ENCODE data around the gene ERLIN1.

Gene ERLIN1

DNA sequence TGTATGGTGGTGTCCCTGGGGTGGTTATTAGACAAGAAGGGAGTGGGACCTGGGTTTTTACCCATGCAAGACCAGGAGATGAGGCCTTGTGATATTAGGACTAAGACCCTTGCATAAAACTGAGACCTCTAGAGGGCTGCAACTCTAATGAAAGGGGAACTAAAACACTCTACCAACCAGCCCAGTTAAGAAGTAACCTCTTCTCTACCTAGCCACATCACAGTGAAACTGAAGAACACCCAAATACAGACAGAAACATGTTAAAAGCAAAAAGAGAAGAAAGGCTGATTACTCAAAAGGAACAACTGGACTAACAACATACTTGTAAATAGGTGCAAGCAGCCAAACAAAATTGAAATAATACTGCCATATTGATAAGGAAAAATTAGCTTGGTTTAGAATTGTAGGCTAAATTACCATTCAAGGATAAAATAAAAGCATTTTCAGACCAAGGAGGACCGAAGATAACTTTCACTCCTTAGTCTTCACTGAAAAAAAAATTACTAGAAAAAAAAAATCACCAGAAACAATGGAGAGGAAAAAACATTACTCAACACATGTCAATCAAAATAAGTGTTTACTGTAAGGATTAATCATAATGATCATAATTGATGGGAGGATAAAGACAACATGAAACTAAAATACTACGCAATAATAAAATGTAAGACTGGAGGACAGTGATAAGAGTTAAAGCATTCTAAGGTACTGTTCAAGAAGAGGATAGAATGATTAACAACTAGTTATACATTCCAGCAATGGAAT lies 27.6 kb downstream of the ERLIN1 start:
- TF ChIP-seq, protein P1, sequence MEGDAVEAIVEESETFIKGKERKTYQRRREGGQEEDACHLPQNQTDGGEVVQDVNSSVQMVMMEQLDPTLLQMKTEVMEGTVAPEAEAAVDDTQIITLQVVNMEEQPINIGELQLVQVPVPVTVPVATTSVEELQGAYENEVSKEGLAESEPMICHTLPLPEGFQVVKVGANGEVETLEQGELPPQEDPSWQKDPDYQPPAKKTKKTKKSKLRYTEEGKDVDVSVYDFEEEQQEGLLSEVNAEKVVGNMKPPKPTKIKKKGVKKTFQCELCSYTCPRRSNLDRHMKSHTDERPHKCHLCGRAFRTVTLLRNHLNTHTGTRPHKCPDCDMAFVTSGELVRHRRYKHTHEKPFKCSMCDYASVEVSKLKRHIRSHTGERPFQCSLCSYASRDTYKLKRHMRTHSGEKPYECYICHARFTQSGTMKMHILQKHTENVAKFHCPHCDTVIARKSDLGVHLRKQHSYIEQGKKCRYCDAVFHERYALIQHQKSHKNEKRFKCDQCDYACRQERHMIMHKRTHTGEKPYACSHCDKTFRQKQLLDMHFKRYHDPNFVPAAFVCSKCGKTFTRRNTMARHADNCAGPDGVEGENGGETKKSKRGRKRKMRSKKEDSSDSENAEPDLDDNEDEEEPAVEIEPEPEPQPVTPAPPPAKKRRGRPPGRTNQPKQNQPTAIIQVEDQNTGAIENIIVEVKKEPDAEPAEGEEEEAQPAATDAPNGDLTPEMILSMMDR (IDR thresholded peaks at IDR 0.05; ENCODE audit: low read depth, low read length), result no peak
- no peak overlapping the region for H3K4me3 ChIP-seq (ENCODE audit: low read depth, low read length)

DNA sequence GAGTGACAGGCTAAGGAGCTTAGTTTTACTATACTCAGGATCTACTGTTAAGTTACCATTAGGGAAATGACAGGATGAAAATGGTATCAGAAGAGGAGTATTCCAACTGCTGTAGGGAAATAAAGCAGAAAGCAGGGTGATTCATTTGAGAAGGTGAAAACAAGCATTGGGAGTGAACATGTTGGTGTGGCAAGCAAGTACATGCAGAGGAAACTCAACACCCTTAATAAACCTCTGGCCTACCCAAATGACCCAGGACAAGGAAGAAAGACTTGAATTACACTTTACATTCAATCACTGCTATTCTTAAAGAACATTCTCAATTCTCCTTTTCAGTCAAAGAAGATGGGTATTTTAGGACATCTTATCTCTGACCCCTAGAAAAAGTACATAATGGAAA lies 28.7 kb downstream of the ERLIN1 start:
- H3K4me3 ChIP-seq (ENCODE audit: low read depth, low read length), result no peak overlapping the region
- TF ChIP-seq, protein P1 (IDR thresholded peaks at IDR 0.05; ENCODE audit: low read depth, low read length), result no peak

DNA sequence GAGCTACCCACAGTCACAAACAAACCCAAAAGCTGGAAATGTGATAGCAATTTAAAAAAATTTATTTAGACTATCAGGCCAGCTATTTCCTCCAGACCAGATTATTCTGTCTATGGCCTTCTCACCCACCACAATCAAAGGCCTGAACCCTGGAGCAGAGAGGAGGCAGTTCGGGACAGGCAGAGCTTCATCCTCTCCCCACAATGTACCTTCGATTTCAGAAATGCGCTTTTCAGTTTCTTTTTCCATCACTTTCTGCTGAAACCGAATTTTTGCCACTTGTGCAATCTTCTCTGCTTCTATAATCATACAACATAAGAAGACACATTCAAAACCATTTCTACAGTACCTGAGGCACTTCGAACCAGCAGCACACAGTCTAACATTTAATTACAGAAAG lies 29.9 kb downstream of the ERLIN1 start:
- TF ChIP-seq, protein P1 (IDR thresholded peaks at IDR 0.05; ENCODE audit: low read depth, low read length), result no peak
- H3K4me3 ChIP-seq (ENCODE audit: low read depth, low read length), result no peak overlapping the region

DNA sequence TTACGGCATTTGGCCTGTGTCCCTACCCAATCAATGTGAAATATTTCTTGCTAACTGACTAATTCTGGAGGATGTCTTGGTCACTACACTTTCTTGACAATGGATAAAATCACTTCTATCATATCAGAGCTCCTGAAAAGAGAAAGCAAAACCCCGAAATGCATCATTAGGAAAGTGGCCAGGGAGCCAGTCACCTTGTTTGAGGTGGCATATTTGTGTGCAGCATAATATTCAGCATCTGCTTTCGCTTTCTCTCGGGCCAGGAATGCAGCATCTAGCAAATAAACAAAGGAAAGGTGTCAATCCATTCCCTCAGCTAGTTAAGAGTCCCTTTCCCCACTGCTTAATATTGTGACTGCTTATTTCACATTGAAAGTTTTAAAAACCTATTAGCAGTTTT lies 31.2 kb downstream of the ERLIN1 start:
- H3K4me3 ChIP-seq (ENCODE audit: low read depth, low read length), result no peak overlapping the region
- TF ChIP-seq, protein P1 (IDR thresholded peaks at IDR 0.05; ENCODE audit: low read depth, low read length), result no peak

DNA sequence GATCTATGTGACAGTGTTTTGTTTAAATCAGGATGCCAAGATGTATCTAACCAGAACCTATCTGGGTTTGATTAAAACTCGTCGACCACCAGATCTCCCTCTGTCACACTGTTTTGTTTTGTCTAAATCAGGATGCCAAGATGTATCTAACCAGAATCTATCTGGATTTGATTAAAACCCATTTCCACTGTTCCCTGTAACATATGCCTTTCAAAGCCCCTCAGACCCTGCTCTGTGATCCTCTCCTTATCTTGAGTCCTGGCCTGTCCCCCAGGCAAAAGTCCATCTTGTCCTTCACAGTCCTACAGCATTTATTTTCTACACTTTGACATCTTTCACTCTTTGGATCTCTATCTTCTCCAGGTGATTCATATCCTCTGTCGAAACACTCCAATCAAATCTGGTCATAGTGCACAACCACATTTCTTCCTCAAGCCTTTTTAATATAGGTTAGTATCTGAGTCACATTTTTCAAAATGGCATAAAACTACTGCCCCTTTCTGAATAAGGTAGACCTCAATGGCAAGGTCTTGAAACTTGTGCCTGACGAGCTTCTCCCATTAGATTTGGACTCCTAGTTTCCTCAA lies 32.5 kb downstream of the ERLIN1 start:
- TF ChIP-seq, protein P1 (IDR thresholded peaks at IDR 0.05; ENCODE audit: low read depth, low read length), result no peak
- no peak overlapping the region for H3K4me3 ChIP-seq (ENCODE audit: low read depth, low read length)

DNA sequence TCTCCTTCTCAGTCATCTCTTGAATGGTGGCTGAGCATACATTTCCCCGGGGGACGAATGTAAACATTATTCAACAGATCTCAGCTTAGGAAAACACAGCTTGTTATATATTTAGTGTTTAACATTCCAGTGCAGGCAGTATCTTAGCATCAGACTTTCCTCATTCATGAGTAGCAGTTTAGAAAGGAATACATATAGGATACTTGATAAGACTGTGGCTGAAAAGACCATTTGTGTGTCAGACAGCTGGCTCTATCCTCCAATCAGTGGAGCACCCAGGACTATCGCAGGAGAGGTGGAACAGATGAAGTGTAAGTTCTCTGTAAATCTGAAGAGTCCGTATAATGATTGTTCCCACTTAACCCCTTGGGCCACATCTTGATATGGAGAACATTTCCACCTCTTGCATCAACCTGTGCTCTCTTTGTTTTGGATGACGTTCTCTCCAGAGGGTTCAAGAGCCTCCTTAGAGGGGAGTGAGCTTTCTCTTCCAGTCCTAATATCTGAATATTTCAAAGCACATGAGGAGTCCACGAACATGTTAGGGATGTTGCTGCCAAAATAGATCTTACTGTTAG lies 34.0 kb downstream of the ERLIN1 start:
- TF ChIP-seq, protein P1 (IDR thresholded peaks at IDR 0.05; ENCODE audit: low read depth, low read length), result no peak
- H3K4me3 ChIP-seq (ENCODE audit: low read depth, low read length), result no peak overlapping the region

Data from WI38 (cell line).